K562 (cell line): Measurements from ENCODE around the gene SLC38A1. TPM values are rescaled to one million over a fixed set of nuclear protein-coding genes. Genes with fewer than 3 reads are reported as not detected.

Experiments
- ATAC-seq: fragments of 200-7000 bp; cut with Tn5 transposase; 3 replicates; pipeline ENCODE4 v1.9.1; 2020; ENCODE audit warnings: moderate library complexity
- BruUV-seq: library from RNA; stranded (reverse); fragments of 400-500 nt; replicated peaks from 2 replicates; lab custom pipeline; 2021; lab: Mats Ljungman, UMichigan
- CTCF ChIA-PET: fragments of 300-600 bp; formaldehyde crosslinking; extraction: SDS; loops from one replicate; lab custom pipeline; 2021; ENCODE audit warnings: low intra/inter-chr PET ratio; lab: Yijun Ruan, JAX
- POLR2A ChIA-PET: fragments of 300-600, 350-650 bp; sonication (Branson Sonifier 250); formaldehyde crosslinking; extraction: SDS; loops from one replicate; lab custom pipeline; 2021; ENCODE audit warnings: antibody characterized with exemption, inconsistent platforms; lab: Yijun Ruan, JAX
- DNase-seq, 4 experiments: peaks; one replicate each; pipeline versions ENCODE4 v3.0.0 to v3.0.0-alpha.2; 2011 to 2018; ENCODE audit warnings: low spot score in 3 of 4, mixed read lengths in 3 of 4; ENCODE audit errors: extremely low read depth in 1 of 4
- FAIRE-seq: peaks from 2 replicates; lab custom pipeline; 2011; peaks lifted over from hg19 to GRCh38; lab: Jason Lieb, UNC
- H2AFZ ChIP-seq: 2 replicates; pipeline ENCODE4 v1.6.0; 2011; ENCODE audit warnings: low read depth, low read length, control low read depth, inconsistent platforms
- H3K27ac ChIP-seq: fragments of 200-600 bp; 3 replicates; pipeline ENCODE4 v1.8.0; 2011; ENCODE audit warnings: low read depth, mild to moderate bottlenecking, control low read depth, inconsistent platforms, low read length, moderate library complexity, mixed read lengths; ENCODE audit errors: extremely low read depth
- H3K27me3 ChIP-seq, 2 experiments: fragments of 300-600 bp in 1 of 2; 2 replicates in 1 of 2; 3 replicates in 1 of 2; pipeline versions ENCODE4 v1.6.0 to v1.8.0; 2011; ENCODE audit warnings: inconsistent platforms in 2 of 2, low read length in 2 of 2, mild to moderate bottlenecking in 1 of 2, mixed read lengths in 1 of 2, moderate library complexity in 1 of 2; ENCODE audit not compliant: control insufficient read depth in 2 of 2, insufficient read depth in 2 of 2
- H3K36me3 ChIP-seq: fragments of 300-600 bp; 3 replicates; pipeline ENCODE4 v1.8.0; 2011; ENCODE audit warnings: mild to moderate bottlenecking, low read length, inconsistent platforms; ENCODE audit not compliant: control insufficient read depth, insufficient read depth
- H3K4me1 ChIP-seq, 2 experiments: fragments of 200-600 bp in 1 of 2; replicated peaks in 1 of 2; 2 replicates in 1 of 2; 3 replicates in 1 of 2; pipeline versions ENCODE4 v1.5.1 to v1.8.0; 2011; ENCODE audit warnings: inconsistent platforms in 2 of 2, low read length in 2 of 2, mild to moderate bottlenecking in 1 of 2, mixed read lengths in 1 of 2, moderate library complexity in 1 of 2; ENCODE audit not compliant: control insufficient read depth in 2 of 2, insufficient read depth in 2 of 2
- H3K4me2 ChIP-seq: 2 replicates; pipeline ENCODE4 v1.6.1; 2011; ENCODE audit warnings: low read length, control low read depth, inconsistent platforms, mixed read lengths; ENCODE audit not compliant: insufficient read depth
- H3K4me3 ChIP-seq: fragments of 200-600 bp; sonication (generic), shearing (Covaris generic); 2 replicates; pipeline ENCODE4 v1.5.1; 2016; ENCODE audit warnings: control low read depth, inconsistent platforms
- H3K79me2 ChIP-seq: fragments of 200-600 bp; 3 replicates; pipeline ENCODE4 v1.8.0; 2011; ENCODE audit warnings: low read length, inconsistent platforms; ENCODE audit not compliant: control insufficient read depth, insufficient read depth
- H3K9ac ChIP-seq, 2 experiments: 2 replicates each; pipeline versions ENCODE4 v1.6.0 to v1.6.1; 2011; ENCODE audit warnings: low read depth in 2 of 2, low read length in 2 of 2, control low read depth in 1 of 2, inconsistent platforms in 1 of 2, mild to moderate bottlenecking in 1 of 2, mixed read lengths in 1 of 2; ENCODE audit not compliant: insufficient read depth in 1 of 2
- H3K9me1 ChIP-seq: one replicate; pipeline ENCODE4 v1.6.0; 2011; ENCODE audit warnings: inconsistent platforms, mild to moderate bottlenecking, low read length, moderate library complexity; ENCODE audit not compliant: control insufficient read depth, insufficient read depth
- H3K9me3 ChIP-seq: replicated peaks from 2 replicates; pipeline ENCODE4 v1.5.1; 2011; ENCODE audit warnings: low read depth, low read length, inconsistent platforms; ENCODE audit not compliant: control insufficient read depth, insufficient read depth
- H4K20me1 ChIP-seq: replicated peaks from 2 replicates; pipeline ENCODE4 v1.6.1; 2011; ENCODE audit warnings: low read length, inconsistent platforms, mixed read lengths; ENCODE audit not compliant: control insufficient read depth, insufficient read depth
- BRD4 ChIP-seq: fragments of 200-600 bp; sonication (generic); IDR thresholded peaks from 2 replicates; pipeline ENCODE4 v1.6.1; 2017; ENCODE audit warnings: inconsistent platforms
- CREBBP ChIP-seq: IDR thresholded peaks from one replicate; pipeline ENCODE4 v1.6.1; 2012; ENCODE audit warnings: low read depth, mild to moderate bottlenecking, control low read depth, inconsistent platforms, low read length
- MCM5 ChIP-seq: fragments of 450-650 bp; IDR thresholded peaks from 2 replicates; pipeline ENCODE4 v1.6.1; 2016; ENCODE audit warnings: low read depth
- SRF ChIP-seq, 2 experiments: fragments of 250-450, 450-650 bp in 1 of 2; sonication (Bioruptor Pico) in 1 of 2; sonication (generic) in 1 of 2; formaldehyde crosslinking; IDR thresholded peaks; 2 replicates each; pipeline versions ENCODE4 v1.5.0 to v1.5.1; 2020 to 2022; ENCODE audit warnings: mild to moderate bottlenecking in 1 of 2, missing genetic modification reagents in 1 of 2
- ZKSCAN3 ChIP-seq: fragments of 250-450 bp; sonication (Bioruptor Pico); IDR thresholded peaks from 2 replicates; pipeline ENCODE4 v1.4.0; 2020
- ZNF586 ChIP-seq: fragments of 450-650 bp; formaldehyde crosslinking; conservative IDR thresholded peaks from 2 replicates; pipeline ENCODE4 v1.4.0; 2020; ENCODE audit warnings: mild to moderate bottlenecking, moderate library complexity
- WGBS: fragments of 100-300 bp; shearing (Covaris generic); methylation state at CpG from one replicate; pipeline ENCODE4 v1.1.6; 2016; ENCODE audit warnings: low coverage, mixed read lengths; ENCODE audit not compliant: insufficient coverage; ENCODE audit errors: missing lambda C conversion rate; 5-methylcytosine and 5-hydroxymethylcytosine counted together
- in situ Hi-C: fragments of 300-500 bp; cut with MboI; formaldehyde crosslinking; loops from 4 replicates; pipeline ENCODE4 v1.15.0; 2018; ENCODE audit warnings: inconsistent platforms, mixed read lengths
- intact Hi-C: fragments of 100-400 bp; cut with micrococcal nuclease; formaldehyde crosslinking; loops from 2 replicates; pipeline ENCODE4 v1.14.2; 2022
- polyA plus RNA-seq, 8 experiments: library from polyadenylated mRNA; depleted of rRNA in 4 of 8; stranded (reverse) in 5 of 8; unstranded in 3 of 8; fragments of >200 nt; fragmentation: Nextera tagmentation in 2 of 8; fragmentation: Illumina TruSeq in 1 of 8; extraction: Ambion mirVana in 2 of 8; extraction: Trizol in 1 of 8; gene quantifications; 2 replicates each; pipeline versions ENCODE4 v1.2.1 to v1.2.3, GENCODE V29; 2011 to 2014; ENCODE audit warnings: inconsistent platforms in 1 of 8, missing spikeins in 1 of 8
- total RNA-seq, 7 experiments: library from RNA; depleted of rRNA in 6 of 7; stranded (reverse); fragments of >200 nt in 6 of 7; fragmentation: Illumina TruSeq in 2 of 7; extraction: Trizol in 2 of 7; gene quantifications; 2 replicates each; pipeline versions ENCODE4 v1.2.1 to v1.2.3, GENCODE V29; 2011 to 2021; ENCODE audit warnings: low replicate concordance in 1 of 7
- TF ChIP-seq, protein P1 (sequence below): sonication (generic); IDR thresholded peaks from 2 replicates; pipeline ENCODE4 v1.6.1; 2016
- TF ChIP-seq, protein P2 (sequence below), 2 experiments: fragments of 150-350 bp in 1 of 2; IDR thresholded peaks; 2 replicates each; pipeline ENCODE4 v1.6.1; 2012 to 2016; ENCODE audit warnings: low read depth in 2 of 2, low read length in 2 of 2, mild to moderate bottlenecking in 1 of 2, moderate library complexity in 1 of 2
- TF ChIP-seq, protein P3 (sequence below), 2 experiments: fragments of 200-800 bp in 1 of 2; sonication (Bioruptor generic) in 1 of 2; sonication (generic) in 1 of 2; formaldehyde crosslinking in 1 of 2; IDR thresholded peaks in 1 of 2; conservative IDR thresholded peaks in 1 of 2; 2 replicates each; pipeline versions ENCODE4 v1.5.0 to v1.6.1; 2016 to 2020; ENCODE audit warnings: missing compliant biosample characterization in 1 of 2, missing genetic modification characterization in 1 of 2, missing genetic modification reagents in 1 of 2
- TF ChIP-seq, protein P4 (sequence below): fragments of 250-450 bp; sonication (Bioruptor Pico); IDR thresholded peaks from 2 replicates; pipeline ENCODE4 v1.5.0; 2021; ENCODE audit warnings: mild to moderate bottlenecking, moderate library complexity
- TF ChIP-seq, protein P5 (sequence below): fragments of 250-450 bp; sonication (Bioruptor Pico); IDR thresholded peaks from 2 replicates; pipeline ENCODE4 v1.9.0; 2021; ENCODE audit warnings: mild to moderate bottlenecking

SLC38A1 gene
- total and polyA plus RNA-seq, 9 of the 15 experiments (the other 6 are each of a cell fraction or from before 2014, with no cell fraction given): 51.9 to 112 (median 75.0) TPM

DNA sequence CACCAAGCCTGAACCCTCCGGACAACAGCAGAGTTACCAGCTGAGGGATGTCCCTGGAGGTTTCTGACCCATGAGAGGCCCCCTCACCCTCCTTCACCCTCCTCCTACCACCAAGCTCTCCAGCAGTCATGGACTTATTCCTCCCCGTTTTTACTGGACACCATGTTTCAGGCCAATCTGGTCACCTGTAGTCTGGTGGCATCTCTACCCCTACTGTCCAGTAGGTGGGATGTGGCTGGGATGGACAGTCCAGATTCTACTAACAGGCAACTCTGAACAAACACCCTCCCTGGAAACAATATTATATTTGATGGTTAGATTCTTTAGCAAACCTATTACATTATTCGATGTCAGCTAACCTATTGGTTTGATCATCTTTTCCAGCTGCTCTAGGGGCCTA, 83.2 kb downstream of the SLC38A1 start:
- no TSS peak for BruUV-seq
- in situ Hi-C loops: no loop called here
- TF ChIP-seq, protein P1, sequence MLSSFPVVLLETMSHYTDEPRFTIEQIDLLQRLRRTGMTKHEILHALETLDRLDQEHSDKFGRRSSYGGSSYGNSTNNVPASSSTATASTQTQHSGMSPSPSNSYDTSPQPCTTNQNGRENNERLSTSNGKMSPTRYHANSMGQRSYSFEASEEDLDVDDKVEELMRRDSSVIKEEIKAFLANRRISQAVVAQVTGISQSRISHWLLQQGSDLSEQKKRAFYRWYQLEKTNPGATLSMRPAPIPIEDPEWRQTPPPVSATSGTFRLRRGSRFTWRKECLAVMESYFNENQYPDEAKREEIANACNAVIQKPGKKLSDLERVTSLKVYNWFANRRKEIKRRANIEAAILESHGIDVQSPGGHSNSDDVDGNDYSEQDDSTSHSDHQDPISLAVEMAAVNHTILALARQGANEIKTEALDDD: no peak
- TF ChIP-seq SRF (CRISPR knock-in tag; IDR thresholded peaks at IDR 0.05) (no peak), ZNF586 (CRISPR knock-in tag) (no peak), MCM5 (no peak), CREBBP (no peak), ZKSCAN3 (no peak), BRD4 (no peak)
- TF ChIP-seq, protein P2, sequence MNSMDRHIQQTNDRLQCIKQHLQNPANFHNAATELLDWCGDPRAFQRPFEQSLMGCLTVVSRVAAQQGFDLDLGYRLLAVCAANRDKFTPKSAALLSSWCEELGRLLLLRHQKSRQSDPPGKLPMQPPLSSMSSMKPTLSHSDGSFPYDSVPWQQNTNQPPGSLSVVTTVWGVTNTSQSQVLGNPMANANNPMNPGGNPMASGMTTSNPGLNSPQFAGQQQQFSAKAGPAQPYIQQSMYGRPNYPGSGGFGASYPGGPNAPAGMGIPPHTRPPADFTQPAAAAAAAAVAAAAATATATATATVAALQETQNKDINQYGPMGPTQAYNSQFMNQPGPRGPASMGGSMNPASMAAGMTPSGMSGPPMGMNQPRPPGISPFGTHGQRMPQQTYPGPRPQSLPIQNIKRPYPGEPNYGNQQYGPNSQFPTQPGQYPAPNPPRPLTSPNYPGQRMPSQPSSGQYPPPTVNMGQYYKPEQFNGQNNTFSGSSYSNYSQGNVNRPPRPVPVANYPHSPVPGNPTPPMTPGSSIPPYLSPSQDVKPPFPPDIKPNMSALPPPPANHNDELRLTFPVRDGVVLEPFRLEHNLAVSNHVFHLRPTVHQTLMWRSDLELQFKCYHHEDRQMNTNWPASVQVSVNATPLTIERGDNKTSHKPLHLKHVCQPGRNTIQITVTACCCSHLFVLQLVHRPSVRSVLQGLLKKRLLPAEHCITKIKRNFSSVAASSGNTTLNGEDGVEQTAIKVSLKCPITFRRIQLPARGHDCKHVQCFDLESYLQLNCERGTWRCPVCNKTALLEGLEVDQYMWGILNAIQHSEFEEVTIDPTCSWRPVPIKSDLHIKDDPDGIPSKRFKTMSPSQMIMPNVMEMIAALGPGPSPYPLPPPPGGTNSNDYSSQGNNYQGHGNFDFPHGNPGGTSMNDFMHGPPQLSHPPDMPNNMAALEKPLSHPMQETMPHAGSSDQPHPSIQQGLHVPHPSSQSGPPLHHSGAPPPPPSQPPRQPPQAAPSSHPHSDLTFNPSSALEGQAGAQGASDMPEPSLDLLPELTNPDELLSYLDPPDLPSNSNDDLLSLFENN (IDR thresholded peaks at IDR 0.05; ENCODE audit: low read depth in 2 of 2, low read length in 2 of 2): no peak
- TF ChIP-seq, protein P3, sequence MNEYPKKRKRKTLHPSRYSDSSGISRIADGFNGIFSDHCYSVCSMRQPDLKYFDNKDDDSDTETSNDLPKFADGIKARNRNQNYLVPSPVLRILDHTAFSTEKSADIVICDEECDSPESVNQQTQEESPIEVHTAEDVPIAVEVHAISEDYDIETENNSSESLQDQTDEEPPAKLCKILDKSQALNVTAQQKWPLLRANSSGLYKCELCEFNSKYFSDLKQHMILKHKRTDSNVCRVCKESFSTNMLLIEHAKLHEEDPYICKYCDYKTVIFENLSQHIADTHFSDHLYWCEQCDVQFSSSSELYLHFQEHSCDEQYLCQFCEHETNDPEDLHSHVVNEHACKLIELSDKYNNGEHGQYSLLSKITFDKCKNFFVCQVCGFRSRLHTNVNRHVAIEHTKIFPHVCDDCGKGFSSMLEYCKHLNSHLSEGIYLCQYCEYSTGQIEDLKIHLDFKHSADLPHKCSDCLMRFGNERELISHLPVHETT (CRISPR knock-in tag; conservative IDR thresholded peaks at IDR 0.05 in 1 of 2, IDR thresholded peaks at IDR 0.05 in 1 of 2): no peak
- TF ChIP-seq, protein P4, sequence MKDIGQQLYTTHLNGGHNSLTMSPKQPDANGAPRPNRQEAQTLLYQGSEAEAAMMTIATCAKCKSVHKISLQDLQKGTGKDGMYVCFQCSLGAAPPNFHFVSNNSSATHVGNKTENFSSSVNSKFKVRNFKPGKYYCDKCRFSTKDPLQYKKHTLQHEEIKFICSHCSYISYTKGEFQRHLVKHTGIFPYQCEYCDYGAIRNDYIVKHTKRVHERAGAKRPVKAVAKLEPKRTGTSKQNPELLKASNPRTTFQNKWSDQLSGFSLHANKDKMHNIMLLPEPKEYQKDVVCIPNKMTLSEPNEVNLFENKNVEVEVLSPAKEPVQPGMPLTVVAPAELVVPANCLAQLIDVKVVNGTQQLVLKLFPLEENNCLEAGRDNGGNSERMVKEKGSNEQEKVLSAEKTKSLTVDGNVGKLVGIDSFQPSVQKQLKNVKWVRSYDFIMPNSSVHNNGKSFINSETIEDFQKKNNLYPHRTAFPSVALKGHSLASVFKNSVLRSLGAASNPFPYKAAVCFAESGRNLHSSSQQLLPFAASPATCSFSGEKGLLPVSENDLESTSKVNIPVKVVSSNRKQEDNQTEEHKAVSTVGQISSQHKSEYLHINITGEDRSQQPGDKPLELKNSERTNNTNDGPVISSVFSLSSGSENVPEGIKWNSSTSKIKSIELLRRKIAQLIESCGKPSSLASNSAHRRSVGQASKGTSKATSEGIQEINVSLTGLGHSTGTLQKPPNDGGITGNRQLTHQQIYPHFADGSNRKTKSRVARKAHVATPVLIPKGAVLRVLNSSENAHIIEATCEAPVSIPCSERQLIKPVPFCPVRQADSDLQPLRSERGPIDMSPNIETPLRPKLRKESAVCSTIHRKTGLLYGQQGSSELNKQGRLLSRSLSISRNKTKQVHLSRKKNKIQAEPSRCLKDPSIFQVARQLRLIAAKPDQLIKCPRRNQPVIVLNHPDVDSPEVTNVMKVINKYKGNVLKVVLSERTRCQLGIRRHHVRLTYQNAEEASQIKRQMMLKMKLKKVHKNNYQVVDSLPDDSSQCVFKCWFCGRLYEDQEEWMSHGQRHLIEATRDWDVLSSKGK (CRISPR knock-in tag): no peak
- TF ChIP-seq, protein P5, sequence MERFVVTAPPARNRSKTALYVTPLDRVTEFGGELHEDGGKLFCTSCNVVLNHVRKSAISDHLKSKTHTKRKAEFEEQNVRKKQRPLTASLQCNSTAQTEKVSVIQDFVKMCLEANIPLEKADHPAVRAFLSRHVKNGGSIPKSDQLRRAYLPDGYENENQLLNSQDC (CRISPR knock-in tag): no peak

More for the DNA sequence above, 83.2 kb downstream of the SLC38A1 start:
- H3K4me3 ChIP-seq: no peak overlapping the region
- H3K4me1 ChIP-seq: no peaks in the 10 kb centered on the region
- no peaks in the 10 kb centered on the region for H4K20me1 ChIP-seq
- no peak for DNase-seq
- ChIA-PET POLR2A (interaction anchor here (1.0 to 1.3 kb wide), 2 partner anchors 83 to 185 kb away, joined by 3 read pairs; partner anchors contain the start of gene SLC38A1), CTCF (no interaction called here)
- intact Hi-C loops: no loop called here
- H3K9me1 ChIP-seq: no peaks in the 10 kb centered on the region
- H3K79me2 ChIP-seq: no peaks in the 10 kb centered on the region
- H3K27me3 ChIP-seq: no peaks in the 10 kb centered on the region
- no peak overlapping the region for H3K27ac ChIP-seq
- ATAC-seq: peak; percentile 14
- no peaks in the 10 kb centered on the region; the same call in 1 of the 2 replicates for H3K9me3 ChIP-seq
- FAIRE-seq: no peak
- H3K36me3 ChIP-seq: peaks cover 22% of the 10 kb centered on the region; the same call in 2 of the 3 replicates
- H2AFZ ChIP-seq: no peak overlapping the region
- H3K9ac ChIP-seq: no peak overlapping the region
- H3K4me2 ChIP-seq: no peak overlapping the region
- WGBS: 89% methylated on average over 3 of the region's 3 CpGs
